ENCODE measurements around the gene BLMH. TPM values are rescaled to one million over a fixed set of nuclear protein-coding genes. Genes with fewer than 3 reads are reported as not detected.

The BLMH gene
- total and polyA plus RNA-seq, 2 experiments from 2014 or later, result 36.4 to 58.7 TPM

- H3K36me3 Mint-ChIP-seq (ENCODE audit: low read depth), result peaks cover 17% of the 10 kb centered on the region
- Histone ChIP-seq H3K4me3 (no peak overlapping the region), H3K4me1 (ENCODE audit: insufficient read depth) (no peaks in the 10 kb centered on the region), H4K20me1 (replicated peaks; ENCODE audit: insufficient read depth) (no peaks in the 10 kb centered on the region), H3K36me3 (ENCODE audit: insufficient read depth) (peaks cover 13% of the 10 kb centered on the region), H2AFZ (no peak overlapping the region), H3F3A (replicated peaks; ENCODE audit: low read depth) (no peaks in the 10 kb centered on the region), H3K27me3 (ENCODE audit: insufficient read depth) (peaks cover 2% of the 10 kb centered on the region; the same call in 1 of the 2 replicates), H3K27ac (ENCODE audit: low read depth) (no peak overlapping the region), H3K79me2 (replicated peaks; ENCODE audit: insufficient read depth) (no peaks in the 10 kb centered on the region), H3K9me2 (ENCODE audit: insufficient read depth) (no peaks in the 10 kb centered on the region), H3K4me2 (no peak overlapping the region)
- H3K4me1 Mint-ChIP-seq, result no peaks in the 10 kb centered on the region
- H3K27ac Mint-ChIP-seq, result no peak overlapping the region
- ATAC-seq, result no peak
- peaks cover 5% of the 10 kb centered on the region for H3K9me3 Mint-ChIP-seq
- TF ChIP-seq, protein P1, sequence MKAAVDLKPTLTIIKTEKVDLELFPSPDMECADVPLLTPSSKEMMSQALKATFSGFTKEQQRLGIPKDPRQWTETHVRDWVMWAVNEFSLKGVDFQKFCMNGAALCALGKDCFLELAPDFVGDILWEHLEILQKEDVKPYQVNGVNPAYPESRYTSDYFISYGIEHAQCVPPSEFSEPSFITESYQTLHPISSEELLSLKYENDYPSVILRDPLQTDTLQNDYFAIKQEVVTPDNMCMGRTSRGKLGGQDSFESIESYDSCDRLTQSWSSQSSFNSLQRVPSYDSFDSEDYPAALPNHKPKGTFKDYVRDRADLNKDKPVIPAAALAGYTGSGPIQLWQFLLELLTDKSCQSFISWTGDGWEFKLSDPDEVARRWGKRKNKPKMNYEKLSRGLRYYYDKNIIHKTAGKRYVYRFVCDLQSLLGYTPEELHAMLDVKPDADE (IDR thresholded peaks at IDR 0.05), result no peak
- TF ChIP-seq REST (IDR thresholded peaks at IDR 0.05; ENCODE audit: unreplicated experiment), result no peak
- TF ChIP-seq CTCF (conservative IDR thresholded peaks at IDR 0.05; ENCODE audit: low read depth in 2 of 2), result no peak
- TF ChIP-seq EZH2phosphoT487 (IDR thresholded peaks at IDR 0.05; ENCODE audit: unreplicated experiment), result no peak
- no peak for TF ChIP-seq POLR2AphosphoS5 (IDR thresholded peaks at IDR 0.05; ENCODE audit: low read depth)
- TF ChIP-seq, protein P2, sequence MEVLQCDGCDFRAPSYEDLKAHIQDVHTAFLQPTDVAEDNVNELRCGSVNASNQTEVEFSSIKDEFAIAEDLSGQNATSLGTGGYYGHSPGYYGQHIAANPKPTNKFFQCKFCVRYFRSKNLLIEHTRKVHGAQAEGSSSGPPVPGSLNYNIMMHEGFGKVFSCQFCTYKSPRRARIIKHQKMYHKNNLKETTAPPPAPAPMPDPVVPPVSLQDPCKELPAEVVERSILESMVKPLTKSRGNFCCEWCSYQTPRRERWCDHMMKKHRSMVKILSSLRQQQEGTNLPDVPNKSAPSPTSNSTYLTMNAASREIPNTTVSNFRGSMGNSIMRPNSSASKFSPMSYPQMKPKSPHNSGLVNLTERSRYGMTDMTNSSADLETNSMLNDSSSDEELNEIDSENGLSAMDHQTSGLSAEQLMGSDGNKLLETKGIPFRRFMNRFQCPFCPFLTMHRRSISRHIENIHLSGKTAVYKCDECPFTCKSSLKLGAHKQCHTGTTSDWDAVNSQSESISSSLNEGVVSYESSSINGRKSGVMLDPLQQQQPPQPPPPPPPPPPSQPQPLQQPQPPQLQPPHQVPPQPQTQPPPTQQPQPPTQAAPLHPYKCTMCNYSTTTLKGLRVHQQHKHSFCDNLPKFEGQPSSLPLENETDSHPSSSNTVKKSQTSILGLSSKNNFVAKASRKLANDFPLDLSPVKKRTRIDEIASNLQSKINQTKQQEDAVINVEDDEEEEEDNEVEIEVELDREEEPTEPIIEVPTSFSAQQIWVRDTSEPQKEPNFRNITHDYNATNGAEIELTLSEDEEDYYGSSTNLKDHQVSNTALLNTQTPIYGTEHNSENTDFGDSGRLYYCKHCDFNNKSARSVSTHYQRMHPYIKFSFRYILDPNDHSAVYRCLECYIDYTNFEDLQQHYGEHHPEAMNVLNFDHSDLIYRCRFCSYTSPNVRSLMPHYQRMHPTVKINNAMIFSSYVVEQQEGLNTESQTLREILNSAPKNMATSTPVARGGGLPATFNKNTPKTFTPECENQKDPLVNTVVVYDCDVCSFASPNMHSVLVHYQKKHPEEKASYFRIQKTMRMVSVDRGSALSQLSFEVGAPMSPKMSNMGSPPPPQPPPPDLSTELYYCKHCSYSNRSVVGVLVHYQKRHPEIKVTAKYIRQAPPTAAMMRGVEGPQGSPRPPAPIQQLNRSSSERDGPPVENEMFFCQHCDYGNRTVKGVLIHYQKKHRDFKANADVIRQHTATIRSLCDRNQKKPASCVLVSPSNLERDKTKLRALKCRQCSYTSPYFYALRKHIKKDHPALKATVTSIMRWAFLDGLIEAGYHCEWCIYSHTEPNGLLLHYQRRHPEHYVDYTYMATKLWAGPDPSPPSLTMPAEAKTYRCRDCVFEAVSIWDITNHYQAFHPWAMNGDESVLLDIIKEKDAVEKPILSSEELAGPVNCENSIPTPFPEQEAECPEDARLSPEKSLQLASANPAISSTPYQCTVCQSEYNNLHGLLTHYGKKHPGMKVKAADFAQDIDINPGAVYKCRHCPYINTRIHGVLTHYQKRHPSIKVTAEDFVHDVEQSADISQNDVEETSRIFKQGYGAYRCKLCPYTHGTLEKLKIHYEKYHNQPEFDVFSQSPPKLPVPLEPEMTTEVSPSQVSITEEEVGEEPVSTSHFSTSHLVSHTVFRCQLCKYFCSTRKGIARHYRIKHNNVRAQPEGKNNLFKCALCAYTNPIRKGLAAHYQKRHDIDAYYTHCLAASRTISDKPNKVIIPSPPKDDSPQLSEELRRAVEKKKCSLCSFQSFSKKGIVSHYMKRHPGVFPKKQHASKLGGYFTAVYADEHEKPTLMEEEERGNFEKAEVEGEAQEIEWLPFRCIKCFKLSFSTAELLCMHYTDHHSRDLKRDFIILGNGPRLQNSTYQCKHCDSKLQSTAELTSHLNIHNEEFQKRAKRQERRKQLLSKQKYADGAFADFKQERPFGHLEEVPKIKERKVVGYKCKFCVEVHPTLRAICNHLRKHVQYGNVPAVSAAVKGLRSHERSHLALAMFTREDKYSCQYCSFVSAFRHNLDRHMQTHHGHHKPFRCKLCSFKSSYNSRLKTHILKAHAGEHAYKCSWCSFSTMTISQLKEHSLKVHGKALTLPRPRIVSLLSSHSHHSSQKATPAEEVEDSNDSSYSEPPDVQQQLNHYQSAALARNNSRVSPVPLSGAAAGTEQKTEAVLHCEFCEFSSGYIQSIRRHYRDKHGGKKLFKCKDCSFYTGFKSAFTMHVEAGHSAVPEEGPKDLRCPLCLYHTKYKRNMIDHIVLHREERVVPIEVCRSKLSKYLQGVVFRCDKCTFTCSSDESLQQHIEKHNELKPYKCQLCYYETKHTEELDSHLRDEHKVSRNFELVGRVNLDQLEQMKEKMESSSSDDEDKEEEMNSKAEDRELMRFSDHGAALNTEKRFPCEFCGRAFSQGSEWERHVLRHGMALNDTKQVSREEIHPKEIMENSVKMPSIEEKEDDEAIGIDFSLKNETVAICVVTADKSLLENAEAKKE (CRISPR knock-in tag; IDR thresholded peaks at IDR 0.05), result no peak
- TF ChIP-seq ZNF114 (CRISPR knock-in tag; IDR thresholded peaks at IDR 0.05), result no peak
- H3K27me3 Mint-ChIP-seq (ENCODE audit: insufficient read depth, low read depth, poor library complexity), result peaks cover 5% of the 10 kb centered on the region
- DNase-seq (ENCODE audit: low spot score), result no peak
- H3K4me3 Mint-ChIP-seq, result no peak overlapping the region
These were observed 46.8 kb downstream of the BLMH start for GRCh38 chr17:30244853-30245385.
